GM12878 (cell line): ENCODE results near the gene UQCRQ. TPM values are rescaled to one million over a fixed set of nuclear protein-coding genes. Genes with fewer than 3 reads are reported as not detected.

Experiments used
- BHLHE40 ChIP-seq, 2 experiments: fragments of 450-650 bp in 1 of 2; IDR thresholded peaks; 2 replicates each; pipeline ENCODE4 v1.6.1; 2011 to 2017; ENCODE audit warnings: low read depth in 2 of 2, borderline replicate concordance in 1 of 2, improper control_type of control experiment in 1 of 2, low read length in 1 of 2, mild to moderate bottlenecking in 1 of 2
- CBX3 ChIP-seq: fragments of 200-600 bp; sonication (generic); IDR thresholded peaks from 2 replicates; pipeline ENCODE4 v1.6.1; 2016; ENCODE audit warnings: low read depth, borderline replicate concordance
- CEBPB ChIP-seq, 2 experiments: fragments of 150-350 bp in 1 of 2; IDR thresholded peaks; 2 replicates each; pipeline ENCODE4 v1.6.1; 2012 to 2014; ENCODE audit warnings: low read depth in 2 of 2, low read length in 2 of 2, borderline replicate concordance in 1 of 2, inconsistent platforms in 1 of 2
- CHD2 ChIP-seq: IDR thresholded peaks from 2 replicates; pipeline ENCODE4 v1.6.1; 2011; ENCODE audit warnings: low read depth, low read length, improper control_type of control experiment, borderline replicate concordance
- EGR1 ChIP-seq, 2 experiments: IDR thresholded peaks; 1 replicate in 1 of 2; 2 replicates in 1 of 2; pipeline ENCODE4 v1.6.1; 2011 to 2012; ENCODE audit warnings: low read depth in 2 of 2, low read length in 2 of 2, borderline replicate concordance in 1 of 2, mild to moderate bottlenecking in 1 of 2, moderate library complexity in 1 of 2
- ETV6 ChIP-seq, 2 experiments: fragments of 450-650 bp in 1 of 2; IDR thresholded peaks in 1 of 2; conservative IDR thresholded peaks in 1 of 2; 2 replicates each; pipeline ENCODE4 v1.6.1; 2014; ENCODE audit warnings: antibody characterized with exemption in 1 of 2, borderline replicate concordance in 1 of 2, low read depth in 1 of 2, mild to moderate bottlenecking in 1 of 2, moderate library complexity in 1 of 2
- IKZF2 ChIP-seq, 2 experiments: fragments of 450-650 bp; IDR thresholded peaks; 2 replicates each; pipeline ENCODE4 v1.6.1; 2017; ENCODE audit warnings: mild to moderate bottlenecking in 2 of 2, moderate library complexity in 2 of 2
- KLF5 ChIP-seq: fragments of 450-650 bp; IDR thresholded peaks from 2 replicates; pipeline ENCODE4 v1.6.1; 2014; ENCODE audit warnings: mild to moderate bottlenecking; ENCODE audit not compliant: partially characterized antibody
- MAX ChIP-seq: IDR thresholded peaks from 2 replicates; pipeline ENCODE4 v1.6.1; 2012; ENCODE audit warnings: low read depth, low read length, improper control_type of control experiment
- MYB ChIP-seq: fragments of 150-350 bp; IDR thresholded peaks from 2 replicates; pipeline ENCODE4 v1.6.1; 2014; ENCODE audit warnings: mild to moderate bottlenecking, low read depth, low read length, borderline replicate concordance
- PAX5 ChIP-seq: IDR thresholded peaks from 2 replicates; pipeline ENCODE4 v1.6.1; 2011; ENCODE audit warnings: low read depth, low read length, borderline replicate concordance
- PML ChIP-seq: IDR thresholded peaks from 2 replicates; pipeline ENCODE4 v1.6.1; 2012; ENCODE audit warnings: low read length, inconsistent platforms
- POLR2AphosphoS2 ChIP-seq: IDR thresholded peaks from 2 replicates; pipeline ENCODE4 v1.6.1; 2011; ENCODE audit warnings: low read depth, mild to moderate bottlenecking, low read length, improper control_type of control experiment, moderate library complexity
- RBBP5 ChIP-seq: fragments of 200-600 bp; sonication (generic); conservative IDR thresholded peaks from 2 replicates; pipeline ENCODE4 v1.6.1; 2016
- SMAD1 ChIP-seq: fragments of 450-650 bp; IDR thresholded peaks from 2 replicates; pipeline ENCODE4 v1.6.1; 2018; ENCODE audit warnings: mild to moderate bottlenecking, low read depth; ENCODE audit not compliant: partially characterized antibody
- SP1 ChIP-seq: IDR thresholded peaks from one replicate; pipeline ENCODE4 v1.6.1; 2011; ENCODE audit warnings: low read depth, low read length
- SREBF2 ChIP-seq: IDR thresholded peaks from 2 replicates; pipeline ENCODE4 v1.6.1; 2012; ENCODE audit warnings: mild to moderate bottlenecking, low read length
- SRF ChIP-seq, 2 experiments: IDR thresholded peaks; 2 replicates each; pipeline ENCODE4 v1.6.1; 2011; ENCODE audit warnings: low read depth in 2 of 2, low read length in 2 of 2, mild to moderate bottlenecking in 1 of 2, moderate library complexity in 1 of 2
- STAT3 ChIP-seq: IDR thresholded peaks from 2 replicates; pipeline ENCODE4 v1.6.1; 2011; ENCODE audit warnings: low read depth, low read length, improper control_type of control experiment
- USF1 ChIP-seq: IDR thresholded peaks from 2 replicates; pipeline ENCODE4 v1.6.1; 2011; ENCODE audit warnings: borderline replicate concordance, low read depth, mild to moderate bottlenecking, moderate library complexity, mixed read lengths, low read length; ENCODE audit not compliant: insufficient read depth; ENCODE audit errors: extremely low read length
- ZNF207 ChIP-seq: fragments of 450-650 bp; IDR thresholded peaks from 2 replicates; pipeline ENCODE4 v1.6.1; 2014; ENCODE audit warnings: antibody characterized with exemption, mild to moderate bottlenecking, borderline replicate concordance
- ZNF622 ChIP-seq: fragments of 450-650 bp; IDR thresholded peaks from 2 replicates; pipeline ENCODE4 v1.6.1; 2017; ENCODE audit warnings: mild to moderate bottlenecking, inconsistent platforms
- ZSCAN29 ChIP-seq: fragments of 450-650 bp; IDR thresholded peaks from 2 replicates; pipeline ENCODE4 v1.6.1; 2017; ENCODE audit warnings: mild to moderate bottlenecking, moderate library complexity
- ZZZ3 ChIP-seq: IDR thresholded peaks from 2 replicates; pipeline ENCODE4 v1.6.1; 2011; ENCODE audit warnings: low read depth; ENCODE audit not compliant: control insufficient read depth, insufficient read length
- polyA plus RNA-seq, 11 experiments: library from polyadenylated mRNA; depleted of rRNA in 4 of 11; unstranded in 6 of 11; stranded (reverse) in 5 of 11; fragments of >200 nt; fragmentation: Nextera tagmentation in 4 of 11; fragmentation: Illumina TruSeq in 1 of 11; extraction: Ambion mirVana in 4 of 11; extraction: Trizol in 1 of 11; gene quantifications; 1 replicate in 1 of 11; 2 replicates in 10 of 11; pipeline versions ENCODE4 v1.2.1 to v1.2.3, GENCODE V29; 2011 to 2016; ENCODE audit warnings: inconsistent platforms in 2 of 11, missing spikeins in 2 of 11, low read depth in 1 of 11
- total RNA-seq, 4 experiments: library from RNA; depleted of rRNA in 3 of 4; stranded (reverse); fragments of >200 nt in 3 of 4; fragmentation: Illumina TruSeq in 1 of 4; extraction: Trizol in 1 of 4; gene quantifications; 2 replicates each; pipeline versions ENCODE4 v1.2.1 to v1.2.3, GENCODE V29; 2013 to 2021
- TF ChIP-seq, protein P1 (sequence below): IDR thresholded peaks from 2 replicates; pipeline ENCODE4 v1.6.1; 2012; ENCODE audit warnings: low read length, inconsistent platforms
- TF ChIP-seq, protein P2 (sequence below): fragments of 450-650 bp; IDR thresholded peaks from 2 replicates; pipeline ENCODE4 v1.6.1; 2018; ENCODE audit warnings: mild to moderate bottlenecking, low read depth, moderate library complexity; ENCODE audit not compliant: partially characterized antibody

UQCRQ gene
- total and polyA plus RNA-seq, 10 of the 15 experiments (the other 5 are each of a cell fraction or from before 2014, with no cell fraction given), result 121 to 1,579 (median 408) TPM

DNA sequence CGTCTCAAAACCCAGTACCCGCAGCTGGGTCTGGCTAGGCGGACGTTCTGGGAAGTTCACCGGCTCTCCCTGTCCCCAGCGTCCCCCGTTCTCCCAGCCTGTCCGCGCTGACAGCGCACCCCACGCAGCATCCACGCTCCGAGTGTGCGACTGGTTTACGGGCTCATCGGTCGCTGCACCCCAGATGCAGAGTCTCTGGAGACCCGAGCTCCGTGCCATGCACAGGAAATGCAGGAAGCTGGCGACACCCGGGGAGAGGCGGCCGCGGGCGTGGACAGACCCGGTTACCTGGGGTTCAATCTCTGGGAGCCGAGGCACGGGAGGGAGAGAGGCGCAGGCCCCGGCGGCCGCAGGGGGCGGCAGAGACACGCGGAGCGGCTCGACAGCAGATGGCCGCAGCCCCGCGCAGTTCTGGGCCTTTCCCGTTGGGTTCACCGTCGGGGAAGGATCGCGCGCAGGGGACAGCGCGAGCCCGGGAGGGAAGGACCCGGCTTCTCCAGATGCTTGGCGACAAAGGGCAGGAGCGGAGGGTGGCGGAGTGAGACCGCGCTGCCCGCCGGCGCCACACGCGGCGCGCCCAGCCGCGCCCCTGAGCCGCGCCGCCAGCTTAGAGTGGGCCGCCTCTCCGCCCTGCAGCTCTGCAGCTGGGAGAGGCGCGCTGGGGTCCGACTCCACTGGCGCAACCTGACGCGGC, 36.6 kb upstream of the UQCRQ start (continued):
- TF ChIP-seq ZNF622, result no peak
- no peak for TF ChIP-seq PAX5
- peak; percentile 74 to 88; a peak in 3 of 4 replicates for TF ChIP-seq BHLHE40 (IDR thresholded peaks at IDR 0.05; ENCODE audit: borderline replicate concordance in 1 of 2, low read depth in 2 of 2, low read length in 1 of 2)
- no peak for TF ChIP-seq CHD2
- TF ChIP-seq MYB, result no peak
- no peak for TF ChIP-seq SP1
- 0 out of 3 replicates have a peak, but pooled peaks of 1 of the 2 experiments have one; percentile 5 for TF ChIP-seq EGR1 (IDR thresholded peaks at IDR 0.05; ENCODE audit: borderline replicate concordance in 1 of 2, low read depth in 2 of 2, low read length in 2 of 2)
- TF ChIP-seq RBBP5, result no peak
- no peak for TF ChIP-seq USF1
- TF ChIP-seq PML, result no peak
- TF ChIP-seq SMAD1, result no peak
- TF ChIP-seq CBX3, result no peak
- no peak for TF ChIP-seq SRF (IDR thresholded peaks at IDR 0.05; ENCODE audit: low read depth in 2 of 2, low read length in 2 of 2)
- no peak for TF ChIP-seq SREBF2
- TF ChIP-seq STAT3, result no peak
- 0 out of 2 replicates have a peak, but pooled peaks have one; percentile 38 for TF ChIP-seq MAX
- no peak for TF ChIP-seq CEBPB (IDR thresholded peaks at IDR 0.05; ENCODE audit: borderline replicate concordance in 1 of 2, low read depth in 2 of 2, low read length in 2 of 2)
- TF ChIP-seq IKZF2 (IDR thresholded peaks at IDR 0.05), result 0 out of 4 replicates have a peak, but pooled peaks have one; percentile 17 to 28
- TF ChIP-seq ETV6 (conservative IDR thresholded peaks at IDR 0.05 in 1 of 2, IDR thresholded peaks at IDR 0.05 in 1 of 2; ENCODE audit: borderline replicate concordance in 1 of 2, low read depth in 1 of 2), result no peak
- TF ChIP-seq ZZZ3, result no peak
- no peak for TF ChIP-seq POLR2AphosphoS2
- TF ChIP-seq, protein P1, sequence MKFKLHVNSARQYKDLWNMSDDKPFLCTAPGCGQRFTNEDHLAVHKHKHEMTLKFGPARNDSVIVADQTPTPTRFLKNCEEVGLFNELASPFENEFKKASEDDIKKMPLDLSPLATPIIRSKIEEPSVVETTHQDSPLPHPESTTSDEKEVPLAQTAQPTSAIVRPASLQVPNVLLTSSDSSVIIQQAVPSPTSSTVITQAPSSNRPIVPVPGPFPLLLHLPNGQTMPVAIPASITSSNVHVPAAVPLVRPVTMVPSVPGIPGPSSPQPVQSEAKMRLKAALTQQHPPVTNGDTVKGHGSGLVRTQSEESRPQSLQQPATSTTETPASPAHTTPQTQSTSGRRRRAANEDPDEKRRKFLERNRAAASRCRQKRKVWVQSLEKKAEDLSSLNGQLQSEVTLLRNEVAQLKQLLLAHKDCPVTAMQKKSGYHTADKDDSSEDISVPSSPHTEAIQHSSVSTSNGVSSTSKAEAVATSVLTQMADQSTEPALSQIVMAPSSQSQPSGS, result no peak
- TF ChIP-seq, protein P2, sequence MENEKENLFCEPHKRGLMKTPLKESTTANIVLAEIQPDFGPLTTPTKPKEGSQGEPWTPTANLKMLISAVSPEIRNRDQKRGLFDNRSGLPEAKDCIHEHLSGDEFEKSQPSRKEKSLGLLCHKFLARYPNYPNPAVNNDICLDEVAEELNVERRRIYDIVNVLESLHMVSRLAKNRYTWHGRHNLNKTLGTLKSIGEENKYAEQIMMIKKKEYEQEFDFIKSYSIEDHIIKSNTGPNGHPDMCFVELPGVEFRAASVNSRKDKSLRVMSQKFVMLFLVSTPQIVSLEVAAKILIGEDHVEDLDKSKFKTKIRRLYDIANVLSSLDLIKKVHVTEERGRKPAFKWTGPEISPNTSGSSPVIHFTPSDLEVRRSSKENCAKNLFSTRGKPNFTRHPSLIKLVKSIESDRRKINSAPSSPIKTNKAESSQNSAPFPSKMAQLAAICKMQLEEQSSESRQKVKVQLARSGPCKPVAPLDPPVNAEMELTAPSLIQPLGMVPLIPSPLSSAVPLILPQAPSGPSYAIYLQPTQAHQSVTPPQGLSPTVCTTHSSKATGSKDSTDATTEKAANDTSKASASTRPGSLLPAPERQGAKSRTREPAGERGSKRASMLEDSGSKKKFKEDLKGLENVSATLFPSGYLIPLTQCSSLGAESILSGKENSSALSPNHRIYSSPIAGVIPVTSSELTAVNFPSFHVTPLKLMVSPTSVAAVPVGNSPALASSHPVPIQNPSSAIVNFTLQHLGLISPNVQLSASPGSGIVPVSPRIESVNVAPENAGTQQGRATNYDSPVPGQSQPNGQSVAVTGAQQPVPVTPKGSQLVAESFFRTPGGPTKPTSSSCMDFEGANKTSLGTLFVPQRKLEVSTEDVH, result no peak
- TF ChIP-seq ZNF207, result peak; percentile 74
- TF ChIP-seq ZSCAN29, result no peak
- TF ChIP-seq KLF5, result no peak
